IPS-15b (cell line): ENCODE measurements around the gene ARFGAP3.
"Not testable (repeated sequence)": the region's sequence is repeated elsewhere in the genome, so short reads cannot be mapped to it uniquely, and the experiment has no call there.

Source experiments
- H3K27me3 ChIP-seq: one replicate; pipeline ENCODE4 v1.6.1; 2013; ENCODE audit warnings: low read length; ENCODE audit not compliant: control insufficient read depth, insufficient read depth
- H3K36me3 ChIP-seq: one replicate; pipeline ENCODE4 v1.6.1; 2013; ENCODE audit warnings: low read length; ENCODE audit not compliant: control insufficient read depth, insufficient read depth
- H3K4me1 ChIP-seq: one replicate; pipeline ENCODE4 v1.6.1; 2013; ENCODE audit warnings: mild to moderate bottlenecking, low read length; ENCODE audit not compliant: control insufficient read depth, insufficient read depth
- H3K4me3 ChIP-seq: one replicate; pipeline ENCODE4 v1.5.1; 2013; ENCODE audit warnings: low read depth, low read length
- H3K9ac ChIP-seq: one replicate; pipeline ENCODE4 v1.6.1; 2013; ENCODE audit warnings: low read depth, mild to moderate bottlenecking, low read length
- H3K9me3 ChIP-seq: one replicate; pipeline ENCODE4 v1.6.1; 2013; ENCODE audit warnings: mild to moderate bottlenecking, low read length; ENCODE audit not compliant: control insufficient read depth, insufficient read depth

The ARFGAP3 gene

DNA sequence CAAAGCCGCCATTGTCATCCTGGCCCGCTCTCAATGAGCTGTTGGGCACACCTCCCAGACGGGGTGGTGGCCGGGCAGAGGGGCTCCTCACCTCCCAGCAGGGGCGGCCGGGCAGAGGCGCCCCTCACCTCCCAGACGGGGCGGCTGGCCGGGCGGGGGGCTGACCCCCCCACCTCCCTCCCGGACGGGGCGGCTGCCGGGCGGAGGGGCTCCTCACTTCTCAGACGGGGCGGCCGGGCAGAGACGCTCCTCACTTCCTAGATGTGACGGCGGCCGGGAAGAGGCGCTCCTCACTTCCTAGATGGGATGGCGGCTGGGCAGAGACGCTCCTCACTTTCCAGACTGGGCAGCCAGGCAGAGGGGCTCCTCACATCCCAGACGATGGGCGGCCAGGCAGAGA is 106.7 kb downstream of the ARFGAP3 start:
- not testable (repeated sequence) for H3K9ac ChIP-seq, H3K36me3 ChIP-seq, H3K4me3 ChIP-seq, H3K9me3 ChIP-seq, H3K27me3 ChIP-seq, H3K4me1 ChIP-seq

GRCh38 chr22:42747701-42748513 is 109.2 kb downstream of the ARFGAP3 start:
- H3K9me3 ChIP-seq: no peaks in the 10 kb centered on the region
- H3K4me3 ChIP-seq: no peak overlapping the region
- H3K9ac ChIP-seq: no peak overlapping the region
- H3K36me3 ChIP-seq: no peaks in the 10 kb centered on the region
- no peaks in the 10 kb centered on the region for H3K27me3 ChIP-seq
- H3K4me1 ChIP-seq: peaks cover 4% of the 10 kb centered on the region
